Fibroblast of the aortic adventitia (primary cell): ENCODE measurements around the gene CEP85. TPM values are rescaled to one million over a fixed set of nuclear protein-coding genes. Genes with fewer than 3 reads are reported as not detected.
A peak's percentile ranks its signal among the peaks of the same experiment; 100 is the strongest.

Source experiments
- DNase-seq: peaks from one replicate; pipeline ENCODE4 v3.0.0-alpha.2; 2010; ENCODE audit warnings: low read depth
- H3K4me3 ChIP-seq: 2 replicates; pipeline ENCODE4 v1.5.1; 2011; ENCODE audit warnings: low read depth, mild to moderate bottlenecking, control low read depth, low read length, moderate library complexity
- total RNA-seq: library from RNA; depleted of rRNA; stranded (reverse); fragments of >200 nt; gene quantifications from 2 replicates; pipeline ENCODE4 v1.2.3, GENCODE V29; 2012; ENCODE audit warnings: low replicate concordance
- TF ChIP-seq, protein P1 (sequence below): IDR thresholded peaks from 2 replicates; pipeline ENCODE4 v1.5.1; 2011; ENCODE audit warnings: mild to moderate bottlenecking, low read length, control low read depth, inconsistent platforms; ENCODE audit not compliant: insufficient read depth

The CEP85 gene
- total RNA-seq, 1 donor, result 12.9 TPM

DNA sequence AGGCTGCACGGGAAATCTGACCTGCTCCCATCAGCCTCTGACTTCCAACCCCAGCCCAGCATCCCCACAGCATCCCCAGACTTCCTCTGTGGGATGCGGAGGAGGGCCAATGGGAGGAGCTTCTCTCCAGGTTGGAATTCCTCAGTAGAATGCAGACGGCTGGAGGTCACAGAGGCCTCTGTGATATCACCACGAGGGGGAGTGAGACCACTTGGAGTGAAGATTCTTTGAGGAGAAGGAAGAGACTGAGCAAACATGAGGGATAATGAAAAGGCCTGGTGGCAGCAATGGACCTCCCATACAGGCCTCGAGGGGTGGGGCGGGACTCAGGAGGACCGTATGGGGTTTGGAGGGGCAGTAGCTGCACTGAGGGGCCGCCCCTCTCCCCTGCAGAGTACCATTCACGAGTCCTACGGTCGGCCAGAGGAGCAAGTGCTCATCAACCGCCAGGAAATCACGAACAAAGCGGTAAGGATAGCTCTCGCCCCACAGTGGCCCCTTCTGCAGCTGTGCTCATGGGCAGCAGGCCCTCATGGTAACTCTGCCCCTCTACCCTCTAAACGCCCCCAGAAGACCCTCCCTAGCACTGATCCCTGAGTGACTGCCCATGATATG lies 43.5 kb upstream of the CEP85 start, which contains the start of gene CATSPER4:
TSS of gene CATSPER4 (plus strand) at position 230 of the 615 bp plus-strand sequence. CDS start at position 256, 26 bp downstream.
- no peak within 1 kb of the TSS for H3K4me3 ChIP-seq
- TF ChIP-seq, protein P1, sequence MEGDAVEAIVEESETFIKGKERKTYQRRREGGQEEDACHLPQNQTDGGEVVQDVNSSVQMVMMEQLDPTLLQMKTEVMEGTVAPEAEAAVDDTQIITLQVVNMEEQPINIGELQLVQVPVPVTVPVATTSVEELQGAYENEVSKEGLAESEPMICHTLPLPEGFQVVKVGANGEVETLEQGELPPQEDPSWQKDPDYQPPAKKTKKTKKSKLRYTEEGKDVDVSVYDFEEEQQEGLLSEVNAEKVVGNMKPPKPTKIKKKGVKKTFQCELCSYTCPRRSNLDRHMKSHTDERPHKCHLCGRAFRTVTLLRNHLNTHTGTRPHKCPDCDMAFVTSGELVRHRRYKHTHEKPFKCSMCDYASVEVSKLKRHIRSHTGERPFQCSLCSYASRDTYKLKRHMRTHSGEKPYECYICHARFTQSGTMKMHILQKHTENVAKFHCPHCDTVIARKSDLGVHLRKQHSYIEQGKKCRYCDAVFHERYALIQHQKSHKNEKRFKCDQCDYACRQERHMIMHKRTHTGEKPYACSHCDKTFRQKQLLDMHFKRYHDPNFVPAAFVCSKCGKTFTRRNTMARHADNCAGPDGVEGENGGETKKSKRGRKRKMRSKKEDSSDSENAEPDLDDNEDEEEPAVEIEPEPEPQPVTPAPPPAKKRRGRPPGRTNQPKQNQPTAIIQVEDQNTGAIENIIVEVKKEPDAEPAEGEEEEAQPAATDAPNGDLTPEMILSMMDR, result peak; percentile 25
- no peak for DNase-seq

DNA sequence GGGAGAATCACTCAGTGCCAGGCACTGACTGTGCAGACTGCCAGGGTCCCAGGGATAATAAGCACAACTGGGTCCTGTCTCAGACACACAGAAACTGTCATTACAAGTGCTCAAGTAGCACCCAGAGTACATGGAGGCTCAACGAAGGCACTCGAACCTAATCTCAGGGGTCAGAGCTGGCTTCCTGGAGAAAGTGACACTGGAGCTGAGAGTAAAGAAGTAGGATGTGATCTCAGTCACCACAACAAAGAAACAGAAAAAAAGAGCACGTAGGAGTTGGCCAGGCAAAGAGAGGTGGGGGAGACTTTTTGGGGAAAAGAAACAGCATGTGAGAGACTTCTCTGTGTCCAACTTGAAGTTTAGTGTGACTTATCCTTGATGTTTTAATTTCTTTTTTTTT lies 42.3 kb upstream of the CEP85 start:
- DNase-seq, result no peak
- TF ChIP-seq, protein P1, result no peak
- H3K4me3 ChIP-seq, result no peak overlapping the region

DNA sequence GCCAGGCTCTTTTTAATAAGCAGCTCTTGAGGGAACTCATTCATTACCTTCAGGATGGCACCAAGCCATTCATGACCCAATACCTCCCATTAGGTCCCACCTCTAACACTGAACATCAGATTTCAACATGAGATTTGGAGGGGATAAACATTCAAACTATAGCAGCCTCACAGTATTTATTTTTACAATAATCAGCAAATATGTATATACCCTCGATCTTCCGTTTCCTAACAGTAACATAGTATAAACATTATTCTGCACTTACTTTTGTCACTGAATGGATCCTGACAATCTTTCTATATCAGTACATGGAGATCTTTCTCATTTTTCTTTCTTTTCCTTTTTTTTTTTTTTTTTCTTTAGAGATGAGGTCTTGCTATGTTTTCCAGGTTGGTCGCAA lies 38.2 kb upstream of the CEP85 start:
- H3K4me3 ChIP-seq, result no peak overlapping the region
- DNase-seq, result no peak
- TF ChIP-seq, protein P1, result no peak

DNA sequence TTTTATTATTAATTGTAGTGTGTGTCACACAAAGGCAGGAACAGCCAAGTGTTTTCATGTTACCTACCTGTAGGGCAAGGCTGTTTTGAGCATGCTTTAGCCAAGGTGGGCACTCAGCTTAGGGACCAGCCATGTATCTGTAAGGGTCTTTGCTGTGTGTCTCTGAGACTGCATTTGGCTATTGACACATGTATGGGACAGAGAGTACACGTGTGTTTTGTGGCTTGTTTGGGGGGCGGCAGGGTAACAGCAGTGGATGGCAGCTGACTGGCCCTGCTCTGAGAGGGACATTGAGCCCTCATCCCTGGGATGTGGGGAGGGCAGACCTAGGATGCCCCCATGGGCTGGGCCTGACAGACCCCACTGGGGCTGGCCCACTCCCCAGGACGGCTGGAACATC lies 36.7 kb upstream of the CEP85 start:
- TF ChIP-seq, protein P1, result no peak
- DNase-seq, result no peak
- H3K4me3 ChIP-seq, result no peak overlapping the region

DNA sequence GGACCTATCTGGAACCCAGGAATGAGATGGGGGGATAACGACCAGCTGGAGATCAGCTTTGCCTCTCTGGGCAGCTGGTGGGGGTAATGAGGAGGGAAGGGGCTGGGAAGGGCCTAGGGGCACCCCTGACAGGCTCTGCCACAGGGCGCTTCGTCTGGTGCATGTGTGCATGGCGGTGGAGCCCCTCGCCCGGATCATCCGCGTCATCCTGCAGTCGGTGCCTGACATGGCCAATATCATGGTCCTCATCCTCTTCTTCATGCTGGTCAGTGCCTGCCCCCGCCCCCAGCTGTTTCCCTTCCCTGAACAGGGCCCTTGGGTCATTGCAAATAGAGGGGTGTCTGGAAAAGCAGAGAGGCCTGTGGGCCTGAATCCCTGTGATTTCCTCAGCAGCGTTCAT lies 36.2 kb upstream of the CEP85 start:
- H3K4me3 ChIP-seq, result no peak overlapping the region
- DNase-seq, result no peak
- TF ChIP-seq, protein P1, result no peak

DNA sequence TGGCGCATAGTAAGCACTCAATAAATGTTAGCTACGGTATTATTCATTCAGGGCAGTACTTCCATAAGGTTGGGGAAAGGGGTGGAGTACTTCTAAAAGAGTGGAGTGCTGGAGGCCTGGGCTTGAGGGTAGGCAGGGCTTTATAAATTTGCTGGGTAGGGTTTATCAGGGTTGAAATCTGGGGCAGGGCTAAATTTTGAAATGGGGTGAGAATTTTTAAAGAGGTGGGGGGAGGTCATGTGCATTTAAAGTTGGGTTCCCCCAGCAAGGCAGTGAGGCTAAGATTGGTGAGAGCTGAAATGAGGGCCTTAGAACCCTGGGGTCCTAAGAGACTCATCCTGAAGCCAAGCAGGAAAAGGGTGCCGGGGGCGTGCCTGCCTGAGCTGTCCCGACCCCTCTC lies 33.6 kb upstream of the CEP85 start:
- TF ChIP-seq, protein P1, result no peak
- no peak overlapping the region for H3K4me3 ChIP-seq
- DNase-seq, result no peak
